A549 treated with ZK216348 at 1 μM for 4 hours (cell line): ENCODE data around the gene GFAP. TPM values are rescaled to one million over a fixed set of nuclear protein-coding genes. Genes with fewer than 3 reads are reported as not detected.

ENCODE experiments used
- total RNA-seq: library from RNA; stranded (reverse); fragments of 200-300 nt; extraction: Qiagen RNA extraction; gene quantifications from 5 replicates; pipeline ENCODE4 v1.2.3, GENCODE V29; 2022; ENCODE audit warnings: low read depth

GFAP gene
- total RNA-seq: 0.56 to 1.4 TPM (median 0.72 TPM) in 5 replicates

GRCh38 chr17:44915321-44915726 lies at the start of gene GFAP:
TSS of gene GFAP (minus strand) at chr17:44915500. CDS start at chr17:44915486, 14 bp downstream.

GRCh38 chr17:44947461-44948314 lies 32.4 kb upstream of the GFAP start, which contains the start of gene KIF18B:
TSS of gene KIF18B (minus strand) at chr17:44947773. CDS start at chr17:44936344, 11,429 bp downstream.

GRCh38 chr17:44899074-44899782 lies 16.1 kb downstream of the GFAP start, which contains the start of gene EFTUD2:
TSS of gene EFTUD2 (minus strand) at chr17:44899445. CDS start at chr17:44894521, 4,924 bp downstream.

Other genes starting within 250 kb of the GFAP start
- gene CCDC43, start 225.7 kb downstream of the GFAP start, total RNA-seq: 22.6 to 41.1 TPM (median 30.1 TPM) in 5 replicates
- gene DBF4B, start 206.8 kb downstream of the GFAP start, total RNA-seq: 19.4 to 30.5 TPM (median 26.9 TPM) in 5 replicates
- gene ADAM11, start 156.5 kb downstream of the GFAP start, total RNA-seq: 1.3 to 2.7 TPM (median 2.0 TPM) in 5 replicates
- gene GJC1, start 85.2 kb downstream of the GFAP start, total RNA-seq: 23.1 to 35.8 TPM (median 29.3 TPM) in 5 replicates
- gene HIGD1B, start 67.6 kb downstream of the GFAP start, total RNA-seq: not detected in 5 replicates
- gene EFTUD2, start 16.1 kb downstream of the GFAP start, total RNA-seq: 132 to 171 TPM (median 154 TPM) in 5 replicates
- gene KIF18B, start 32.3 kb upstream of the GFAP start, total RNA-seq: 22.4 to 41.1 TPM (median 39.9 TPM) in 5 replicates
- gene C1QL1, start 52.8 kb upstream of the GFAP start, total RNA-seq: 13.1 to 36.0 TPM (median 31.1 TPM) in 5 replicates
- gene DCAKD, start 136.1 kb upstream of the GFAP start, total RNA-seq: 16.0 to 19.7 TPM (median 18.7 TPM) in 5 replicates
- 151 to 428 TPM (median 168 TPM) in 5 replicates for gene NMT1, start 145.8 kb upstream of the GFAP start, total RNA-seq
- 111 to 204 TPM (median 188 TPM) in 5 replicates for gene PLCD3, start 217.0 kb upstream of the GFAP start, total RNA-seq
- 6.2 to 9.8 TPM (median 7.9 TPM) in 5 replicates for gene ACBD4, start 220.2 kb upstream of the GFAP start, total RNA-seq
- gene HEXIM1, start 233.0 kb upstream of the GFAP start, total RNA-seq: 43.1 to 57.4 TPM (median 48.3 TPM) in 5 replicates
- gene HEXIM2, start 246.4 kb upstream of the GFAP start, total RNA-seq: 12.2 to 18.8 TPM (median 16.3 TPM) in 5 replicates